Left hindlimb (tissue), 1 donor: ENCODE results near the gene CAGE1.
A peak's percentile ranks its signal among the peaks of the same experiment; 100 is the strongest.

Experiments used
- DNase-seq: peaks from one replicate; pipeline ENCODE4 v3.0.0-alpha.2; 2018

CAGE1 gene

DNA sequence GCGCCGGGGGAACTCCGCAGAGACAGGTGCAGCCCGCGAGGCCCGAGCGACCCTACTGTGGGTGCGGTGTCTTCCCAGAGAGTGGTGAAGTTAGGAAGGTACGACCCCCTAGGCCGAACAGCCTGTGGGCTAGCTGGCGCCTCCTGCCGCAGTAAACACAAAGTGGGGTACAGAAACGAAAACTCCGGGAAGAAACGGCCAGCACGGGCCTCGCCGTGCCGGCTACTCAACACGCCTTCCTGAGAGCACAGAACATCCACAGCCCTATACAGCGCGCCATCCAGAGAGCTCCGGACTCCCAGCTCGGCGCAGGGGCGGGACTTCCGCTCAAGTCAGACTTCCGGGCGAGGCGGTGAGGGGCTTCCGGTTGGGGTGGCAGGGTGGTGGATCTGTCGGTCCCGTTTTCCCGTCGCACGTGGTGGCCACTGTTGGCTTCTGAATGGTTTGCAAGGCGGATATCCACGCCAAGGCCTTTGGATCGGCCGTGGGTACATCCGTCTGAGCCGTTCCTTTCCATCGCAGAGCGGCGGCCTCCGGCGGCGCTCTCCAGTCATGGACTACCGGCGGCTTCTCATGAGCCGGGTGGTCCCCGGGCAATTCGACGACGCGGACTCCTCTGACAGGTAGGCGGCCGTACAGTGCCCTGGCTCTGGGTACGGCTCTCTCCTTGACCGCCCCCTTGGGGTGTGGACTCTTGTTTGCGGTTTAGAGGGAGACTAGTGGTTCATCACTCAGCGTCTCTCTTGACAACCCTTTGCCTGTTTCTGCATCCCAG lies at the start of gene CAGE1, which contains the start of gene RIOK1:
Gene CAGE1, minus strand, starts transcription at position 292 of the 775 bp plus-strand sequence. CDS start 2,569 bp downstream, outside the sequence.
Gene RIOK1, plus strand, starts transcription at position 358 of the 775 bp plus-strand sequence. Its CDS starts 195 bp downstream, at position 553.
- DNase-seq: peak; percentile 97

DNA sequence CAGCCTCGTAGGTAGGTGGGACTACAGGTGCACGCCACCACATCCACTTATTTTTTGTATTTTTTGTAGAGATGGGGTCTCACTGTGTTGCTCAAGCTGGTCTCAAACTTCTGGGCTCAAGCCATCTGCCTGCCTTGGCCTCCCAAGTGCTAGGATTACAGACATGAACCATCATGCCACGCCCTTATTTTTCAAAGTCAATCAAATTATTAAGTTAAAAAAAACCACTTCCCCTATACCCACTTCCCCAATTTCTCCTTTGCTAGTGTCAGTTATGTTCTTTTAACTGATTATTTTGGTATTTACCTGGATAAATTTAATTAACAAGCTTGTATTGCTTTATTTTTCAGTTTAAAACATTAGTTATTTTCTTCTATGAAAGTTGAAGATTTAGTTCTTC lies 49.7 kb upstream of the CAGE1 start:
- DNase-seq: no peak

- DNase-seq: no peak
Measured at GRCh38 chr6:7438011-7438410, 48.5 kb upstream of the CAGE1 start.

DNA sequence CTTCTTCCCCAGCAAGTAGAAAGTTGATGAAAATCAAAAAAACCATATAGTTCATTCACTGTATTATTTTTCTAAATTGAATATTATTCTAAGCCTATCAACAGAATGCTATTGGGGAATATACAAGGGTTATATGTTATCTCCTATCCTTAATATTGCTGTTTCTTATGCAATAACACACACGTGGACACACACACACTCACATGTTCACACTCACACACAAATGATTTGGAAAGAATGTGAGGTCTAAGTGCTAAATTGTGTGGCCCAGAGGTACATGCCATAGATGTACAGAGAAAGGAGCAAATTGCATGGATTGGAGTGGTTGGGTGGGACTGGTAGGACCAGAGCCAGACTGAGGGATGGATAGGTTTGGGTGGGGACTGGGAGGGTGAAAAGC lies 45.1 kb upstream of the CAGE1 start:
- no peak for DNase-seq

DNA sequence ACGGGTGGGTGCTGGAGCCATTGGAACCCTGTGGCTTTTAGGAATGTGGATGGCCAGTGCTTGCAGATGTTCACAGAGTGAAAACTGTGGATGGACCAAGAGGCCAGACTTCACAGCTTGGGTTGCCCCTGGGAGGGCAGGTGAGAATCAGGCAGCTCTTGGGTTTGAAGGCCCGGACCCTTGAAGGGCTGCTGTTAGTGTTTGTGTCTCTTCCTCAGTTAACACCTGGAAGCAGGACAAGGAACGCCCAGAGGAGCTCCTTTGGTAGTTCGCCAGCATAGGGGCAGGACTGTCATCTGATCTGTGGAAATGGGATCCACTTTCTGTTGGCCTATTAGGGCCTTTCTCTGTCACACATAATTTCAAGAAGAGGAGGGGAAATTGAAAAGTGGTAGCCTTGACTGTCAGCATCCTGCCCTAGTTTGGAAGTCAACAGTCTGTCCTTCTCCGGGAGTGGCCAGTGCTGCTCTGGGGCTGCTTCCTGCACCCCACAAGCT lies 43.6 kb upstream of the CAGE1 start:
- no peak for DNase-seq

DNA sequence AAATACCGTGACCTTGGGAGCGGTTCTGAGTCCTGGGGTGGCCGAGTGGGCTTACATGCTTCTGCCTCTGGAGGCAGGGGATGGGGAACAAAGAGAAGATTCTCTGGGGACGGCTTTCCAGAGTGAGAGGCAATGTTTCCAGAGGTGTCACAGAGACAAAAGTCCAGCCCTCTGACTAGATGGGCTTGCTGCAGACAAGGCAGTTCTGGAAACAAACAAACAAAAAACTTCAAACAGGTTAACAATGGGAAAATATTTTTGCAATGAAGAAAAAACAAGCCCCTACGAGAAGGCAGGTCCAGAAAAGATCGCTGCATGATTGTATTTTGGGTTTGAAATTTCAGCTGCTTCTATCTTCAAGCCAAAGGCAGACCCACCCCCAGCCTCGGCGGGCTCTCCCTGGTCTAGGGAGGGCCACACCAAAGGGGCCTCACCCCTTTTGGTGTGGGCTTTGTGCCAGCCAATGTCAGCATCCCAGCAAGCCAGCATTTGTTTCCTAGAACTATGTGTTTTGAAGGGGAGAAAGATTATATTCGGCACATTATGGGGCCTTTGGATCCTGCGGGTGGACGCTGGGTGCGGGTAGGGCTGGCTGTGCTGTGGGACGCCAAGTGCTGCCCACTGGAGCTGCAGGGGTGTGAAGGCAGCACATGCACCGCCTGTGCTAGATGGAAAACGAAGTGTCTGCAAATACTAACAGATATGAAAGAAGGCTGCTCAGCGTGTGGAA lies 43.0 kb upstream of the CAGE1 start:
- DNase-seq: no peak

- peak; percentile 51 for DNase-seq
Measured at GRCh38 chr6:7431674-7432390, 42.3 kb upstream of the CAGE1 start.

DNA sequence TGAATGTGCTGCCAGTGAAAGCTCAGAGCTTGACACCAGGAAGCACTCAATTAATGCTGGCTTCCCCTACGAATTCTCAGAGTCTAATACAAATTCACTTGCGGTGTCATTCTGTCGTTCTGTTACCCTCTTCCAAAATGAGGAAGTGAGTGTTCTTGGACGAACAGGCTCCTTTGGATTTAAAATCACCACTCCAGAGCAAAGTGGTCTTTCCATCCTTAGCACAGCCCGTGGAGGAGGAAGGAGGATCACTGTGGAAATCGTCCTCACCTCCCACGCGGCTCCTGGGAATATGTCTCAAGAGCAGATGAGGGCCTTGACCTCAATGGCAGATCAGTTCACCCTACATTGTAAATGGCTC lies 41.8 kb upstream of the CAGE1 start:
- DNase-seq: no peak

DNA sequence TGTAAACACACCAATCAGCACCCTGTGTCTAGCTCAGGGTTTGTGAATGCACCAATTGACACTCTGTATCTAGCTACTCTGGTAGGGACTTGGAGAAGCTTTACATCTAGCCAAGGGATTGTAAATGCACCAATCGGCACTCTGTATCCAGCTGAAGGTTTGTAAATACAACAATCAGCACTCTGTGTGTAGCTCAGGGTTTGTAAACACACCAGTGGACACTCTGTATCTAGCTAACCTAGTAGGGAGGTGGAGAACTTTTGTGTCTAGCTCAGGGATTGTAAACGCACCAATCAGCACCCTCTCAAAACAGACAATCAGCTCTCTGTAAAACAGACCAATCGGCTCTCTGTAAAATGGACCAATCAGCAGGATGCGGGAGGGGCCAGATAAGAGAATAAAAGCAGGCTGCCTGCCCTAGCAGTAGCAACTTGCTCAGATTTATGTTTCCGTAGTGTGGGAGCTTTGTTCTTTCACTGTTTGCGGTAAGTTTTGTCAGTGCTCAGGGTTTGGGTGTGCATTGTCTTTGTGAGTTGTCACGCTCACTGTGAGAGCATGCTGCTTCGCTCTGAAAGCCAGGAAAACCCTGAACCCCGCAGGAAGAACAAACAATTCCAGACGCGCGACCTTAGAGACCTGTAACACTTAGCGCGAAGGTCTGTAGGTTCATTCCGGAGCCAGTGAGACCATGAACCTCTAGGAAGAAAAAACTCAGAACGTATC lies 37.1 kb upstream of the CAGE1 start:
- DNase-seq: no peak

DNA sequence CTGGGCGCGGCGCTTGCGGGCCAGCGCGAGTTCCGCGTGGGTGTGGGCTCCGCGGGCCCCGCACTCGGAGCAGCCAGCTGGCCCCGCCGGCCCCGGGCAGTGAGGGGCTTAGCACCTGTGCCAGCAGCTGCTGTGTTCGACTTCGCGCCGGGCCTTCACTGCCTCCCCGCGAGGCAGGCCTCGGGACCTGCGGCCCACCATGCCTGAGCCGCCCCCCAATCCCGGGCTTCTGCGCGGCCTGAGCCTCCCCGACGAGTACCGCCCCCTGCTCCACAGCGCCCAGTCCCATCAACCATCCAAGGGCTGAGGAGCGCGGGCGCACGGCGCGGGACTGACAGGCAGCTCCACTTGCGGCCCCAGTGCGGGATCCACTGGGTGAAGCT lies 36.3 kb upstream of the CAGE1 start:
- DNase-seq: no peak

DNA sequence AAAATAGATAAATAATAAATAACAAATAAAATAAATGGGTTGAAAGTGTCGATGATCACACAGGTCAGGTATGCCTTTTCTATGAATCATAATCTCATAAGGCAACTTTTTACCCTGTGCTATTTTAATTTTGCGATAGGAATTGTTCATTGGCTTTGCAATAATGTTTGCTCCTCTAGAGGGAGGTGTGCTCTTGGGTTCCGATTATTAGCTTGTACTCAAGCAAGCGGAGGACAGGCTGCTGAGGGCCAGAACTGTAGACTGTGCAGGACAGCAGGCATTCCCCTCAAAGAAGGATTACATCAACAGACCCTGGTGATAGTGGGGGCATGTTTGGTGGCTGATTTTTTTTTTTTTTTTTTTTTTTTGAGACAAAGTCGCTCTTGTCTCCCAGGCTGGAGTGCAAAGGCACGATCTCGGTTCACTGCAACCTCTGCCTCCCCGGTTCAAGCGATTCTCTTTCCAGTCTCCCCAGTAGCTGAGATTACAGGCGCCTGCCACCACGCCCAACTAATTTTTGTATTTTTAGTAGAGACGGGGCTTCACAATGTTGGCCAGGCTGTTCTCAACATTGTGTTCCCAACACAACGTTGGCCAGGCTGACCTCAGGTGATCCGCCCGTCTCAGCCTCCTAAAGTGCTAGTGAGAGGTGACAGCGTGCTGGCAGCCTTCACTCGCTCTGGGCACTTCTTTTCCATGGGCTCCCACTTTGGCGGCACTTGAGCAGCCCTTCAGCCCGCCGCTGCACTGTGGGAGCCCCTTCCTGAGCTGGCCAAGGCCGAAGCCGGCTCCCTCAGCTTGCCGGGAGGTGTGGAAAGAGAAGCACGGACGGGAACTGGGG lies 35.6 kb upstream of the CAGE1 start:
- no peak for DNase-seq

GRCh38 chr6:7424058-7424457 lies 34.5 kb upstream of the CAGE1 start:
- no peak for DNase-seq

GRCh38 chr6:7421066-7421465 lies 31.5 kb upstream of the CAGE1 start:
- no peak for DNase-seq

DNA sequence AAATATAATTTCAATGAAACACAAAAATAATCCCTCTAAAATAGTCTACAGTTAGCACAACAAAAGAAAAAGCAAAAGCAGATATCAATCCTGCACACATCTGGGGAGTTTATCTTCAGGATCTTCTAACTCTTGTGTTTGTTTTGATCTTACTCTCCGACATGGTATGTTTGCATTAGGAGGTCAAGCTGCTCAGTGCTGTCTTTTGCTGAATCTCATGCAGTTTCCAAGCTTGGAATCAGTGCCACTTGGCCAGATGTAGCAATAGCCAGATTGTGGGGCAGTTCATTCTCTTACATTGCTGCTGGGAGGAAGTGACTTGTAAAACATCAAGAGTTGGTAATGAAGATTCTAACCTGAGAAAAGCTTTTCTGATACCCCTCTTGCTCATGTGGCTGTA lies 29.5 kb upstream of the CAGE1 start:
- DNase-seq: no peak

GRCh38 chr6:7418238-7418905 lies 28.8 kb upstream of the CAGE1 start:
- no peak for DNase-seq

DNA sequence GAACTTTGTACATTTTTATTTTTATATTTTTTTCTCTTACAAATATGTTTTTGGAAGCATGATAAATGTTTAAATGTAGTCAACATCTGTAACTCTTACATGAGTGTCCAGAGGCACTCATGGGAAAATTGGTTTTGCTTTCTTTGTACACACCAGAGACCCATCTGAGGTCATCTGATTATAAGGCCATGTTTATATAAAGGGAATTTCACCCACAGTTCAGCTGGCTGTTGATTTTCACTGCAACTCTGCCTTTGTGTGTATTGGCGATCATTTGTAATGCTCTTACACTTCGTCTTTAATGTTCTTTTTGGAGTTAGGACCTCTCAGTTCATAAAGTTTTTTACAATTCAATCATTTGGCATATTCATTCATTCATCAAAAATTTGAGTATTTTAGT lies 28.1 kb upstream of the CAGE1 start:
- no peak for DNase-seq

GRCh38 chr6:7414811-7415210 lies 25.3 kb upstream of the CAGE1 start:
- DNase-seq: no peak

DNA sequence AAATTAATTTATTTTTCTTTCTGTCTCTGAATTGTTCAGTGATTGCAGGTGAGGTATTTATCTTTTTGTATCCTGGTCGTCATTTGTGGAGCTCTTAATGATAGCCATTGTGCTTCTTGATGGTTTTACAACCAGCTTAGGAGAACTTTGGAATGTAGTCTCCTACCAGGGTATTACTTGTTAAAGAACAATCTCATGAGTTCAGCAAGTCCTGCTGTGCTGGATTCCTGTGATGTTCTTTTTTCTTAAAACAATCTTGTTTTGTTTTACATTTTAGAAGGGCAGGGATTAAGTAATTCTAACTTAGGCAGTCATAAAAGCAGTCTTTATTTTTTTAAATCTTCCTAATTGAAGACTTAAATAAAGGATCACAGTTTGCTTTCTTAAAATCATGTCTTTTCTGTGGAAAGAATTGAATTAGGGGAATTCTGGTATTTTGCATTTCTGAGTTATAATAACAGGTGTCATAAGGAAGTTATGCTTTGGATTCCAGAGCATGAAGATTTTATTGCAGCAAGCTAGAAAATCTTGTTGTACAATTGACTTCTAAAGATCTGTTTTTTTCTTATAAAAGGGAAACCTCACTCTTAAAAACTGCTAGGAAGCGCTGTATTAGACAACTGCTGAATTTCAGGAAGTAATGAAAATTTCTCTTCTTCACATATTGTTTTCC lies 23.7 kb upstream of the CAGE1 start:
- no peak for DNase-seq

- DNase-seq: no peak
Measured at GRCh38 chr6:7411328-7411727, 21.8 kb upstream of the CAGE1 start.

- no peak for DNase-seq
Measured at GRCh38 chr6:7410851-7411250, 21.3 kb upstream of the CAGE1 start.

- no peak for DNase-seq
Measured at GRCh38 chr6:7409740-7410139, 20.2 kb upstream of the CAGE1 start.
